PC-3 (cell line): ENCODE measurements around the gene DHRS11. TPM values are rescaled to one million over a fixed set of nuclear protein-coding genes. Genes with fewer than 3 reads are reported as not detected.
A peak's percentile ranks its signal among the peaks of the same experiment; 100 is the strongest.

ENCODE experiments used
- ATAC-seq: fragments of 200-7000 bp; cut with Tn5 transposase; 2 replicates; pipeline ENCODE4 v1.9.1; 2020; ENCODE audit warnings: mild to moderate bottlenecking, moderate library complexity
- BruUV-seq: library from RNA; stranded (reverse); fragments of 400-500 nt; replicated peaks from 2 replicates; lab custom pipeline; 2021; lab: Mats Ljungman, UMichigan
- CTCF ChIA-PET: fragments of 300-600 bp; sonication (Branson Sonifier 250); formaldehyde crosslinking; loops from one replicate; lab custom pipeline; 2022; ENCODE audit warnings: antibody characterized with exemption; lab: Charles Lee
- POLR2A ChIA-PET: fragments of 300-600 bp; sonication (Branson Sonifier 250); formaldehyde crosslinking; loops from one replicate; lab custom pipeline; 2022; ENCODE audit warnings: antibody characterized with exemption; ENCODE audit not compliant: unreplicated experiment; lab: Charles Lee
- DNase-seq: peaks from one replicate; pipeline ENCODE4 v3.0.0-alpha.2; 2015
- H2AFZ ChIP-seq: fragments of 300-600 bp; sonication (generic); 2 replicates; pipeline ENCODE4 v1.6.0; 2016; ENCODE audit warnings: antibody characterized with exemption, low read length
- H3F3A ChIP-seq: fragments of 300-600 bp; sonication (generic); one replicate; pipeline ENCODE4 v1.6.0; 2017; ENCODE audit warnings: antibody characterized with exemption, low read length, control low read depth, mild to moderate bottlenecking; ENCODE audit not compliant: unreplicated experiment
- H3K27ac ChIP-seq: fragments of 300-600 bp; sonication (generic); 2 replicates; pipeline ENCODE4 v1.5.1; 2016; ENCODE audit warnings: mild to moderate bottlenecking, low read length
- H3K27me3 ChIP-seq: fragments of 300-600 bp; sonication (generic); 2 replicates; pipeline ENCODE4 v1.6.1; 2016; ENCODE audit warnings: low read length, mixed read lengths
- H3K36me3 ChIP-seq: fragments of 300-600 bp; sonication (generic); 2 replicates; pipeline ENCODE4 v1.6.1; 2016; ENCODE audit warnings: low read depth, mixed run types, low read length, mixed read lengths
- H3K4me1 ChIP-seq: fragments of 300-600 bp; sonication (generic); 2 replicates; pipeline ENCODE4 v1.5.1; 2016; ENCODE audit warnings: low read length; ENCODE audit not compliant: insufficient read depth
- H3K4me2 ChIP-seq: fragments of 300-600 bp; sonication (generic); 2 replicates; pipeline ENCODE4 v1.6.0; 2016; ENCODE audit warnings: low read length
- H3K4me3 ChIP-seq: fragments of 300-600 bp; sonication (generic); 2 replicates; pipeline ENCODE4 v1.5.1; 2016; ENCODE audit warnings: mild to moderate bottlenecking, low read length, mixed read lengths
- H3K79me2 ChIP-seq: fragments of 300-600 bp; sonication (generic); 2 replicates; pipeline ENCODE4 v1.6.1; 2017; ENCODE audit warnings: low read length, mixed read lengths
- H3K9ac ChIP-seq: fragments of 300-600 bp; sonication (generic); 2 replicates; pipeline ENCODE4 v1.6.0; 2016; ENCODE audit warnings: mild to moderate bottlenecking, low read length
- H3K9me2 ChIP-seq: fragments of 300-600 bp; sonication (generic); replicated peaks from 2 replicates; pipeline ENCODE4 v1.6.1; 2016; ENCODE audit warnings: mixed run types, low read length, mixed read lengths
- H3K9me3 ChIP-seq: fragments of 300-600 bp; sonication (generic); 2 replicates; pipeline ENCODE4 v1.6.1; 2016; ENCODE audit warnings: low read length, mixed read lengths
- H4K20me1 ChIP-seq: fragments of 300-600 bp; sonication (generic); 2 replicates; pipeline ENCODE4 v1.6.1; 2016; ENCODE audit warnings: low read length, mixed read lengths
- CTCF ChIP-seq: fragments of 300-600 bp; sonication (generic); conservative IDR thresholded peaks from 2 replicates; pipeline ENCODE4 v1.5.1; 2017; ENCODE audit warnings: antibody characterized with exemption, low read depth, mild to moderate bottlenecking, low read length
- EZH2 ChIP-seq: fragments of 300-600 bp; sonication (generic); IDR thresholded peaks from one replicate; pipeline ENCODE4 v1.6.1; 2017; ENCODE audit warnings: antibody characterized with exemption, mild to moderate bottlenecking, low read length; ENCODE audit not compliant: unreplicated experiment
- EZH2phosphoT487 ChIP-seq: fragments of 300-600 bp; sonication (generic); IDR thresholded peaks from 2 replicates; pipeline ENCODE4 v1.6.1; 2018; ENCODE audit warnings: mild to moderate bottlenecking, antibody characterized with exemption, low read length, borderline replicate concordance
- intact Hi-C: fragments of 100-400 bp; cut with micrococcal nuclease; formaldehyde crosslinking; loops from 2 replicates; pipeline ENCODE4 v1.9.0; 2023
- total RNA-seq: library from RNA; depleted of rRNA; stranded (reverse); fragments of >200 nt; gene quantifications from 2 replicates; pipeline ENCODE4 v1.2.3, GENCODE V29; 2014

The DHRS11 gene
- total RNA-seq, 1 experiment from 2014 or later = 14.8 TPM

GRCh38 chr17:36544044-36544306, 47.7 kb upstream of the DHRS11 start:
- Histone ChIP-seq H2AFZ (peak overlapping the region; percentile 98), H3K79me2 (peaks cover 55% of the 10 kb centered on the region), H3K9me3 (no peaks in the 10 kb centered on the region), H3K36me3 (peaks cover 4% of the 10 kb centered on the region), H3K9ac (peak overlapping the region; percentile 100), H3K4me2 (peak overlapping the region; percentile 96), H3F3A (no peaks in the 10 kb centered on the region), H4K20me1 (peaks cover 23% of the 10 kb centered on the region), H3K4me3 (peak overlapping the region; percentile 99), H3K27ac (peak overlapping the region; percentile 91), H3K27me3 (no peaks in the 10 kb centered on the region), H3K9me2 (no peaks in the 10 kb centered on the region), H3K4me1 (peaks cover 9% of the 10 kb centered on the region)
- POLR2A ChIA-PET = interaction anchor here (0.6 to 0.8 kb wide), 2 partner anchors 9 to 524 kb away, joined by 3 read pairs; no protein-coding TSS in a partner anchor
- ATAC-seq (peak; percentile 25), DNase-seq (peak; percentile 39)
- no TSS peak for BruUV-seq
- intact Hi-C loops = no loop called here
- CTCF ChIA-PET = no interaction called here
- TF ChIP-seq EZH2phosphoT487 (no peak), EZH2 (no peak), CTCF (no peak)

- H4K20me1 ChIP-seq = peaks cover 23% of the 10 kb centered on the region
- ATAC-seq (peak; percentile 65), DNase-seq (peak; percentile 83)
- H3K9me3 ChIP-seq = no peaks in the 10 kb centered on the region
- TF ChIP-seq EZH2 (no peak), CTCF (no peak), EZH2phosphoT487 (no peak)
- H3K9me2 ChIP-seq = no peaks in the 10 kb centered on the region
- ChIA-PET CTCF (no interaction called here), POLR2A (interaction anchor here (0.8 kb wide), 1 partner anchor 523 kb away, joined by 3 read pairs; no protein-coding TSS in a partner anchor)
- peaks cover 61% of the 10 kb centered on the region for H3K79me2 ChIP-seq
- H3K36me3 ChIP-seq = peaks cover 4% of the 10 kb centered on the region
- no peaks in the 10 kb centered on the region for H3F3A ChIP-seq
- intact Hi-C loops = no loop called here
- BruUV-seq = TSS peak; percentile 80
- peak within 1 kb of the TSS; percentile 98 for H2AFZ ChIP-seq
- H3K9ac ChIP-seq = peak within 1 kb of the TSS; percentile 100
- H3K27me3 ChIP-seq = no peaks in the 10 kb centered on the region
- peak within 1 kb of the TSS; percentile 99 for H3K4me3 ChIP-seq
- H3K4me1 ChIP-seq = peaks cover 9% of the 10 kb centered on the region
- H3K4me2 ChIP-seq = peak within 1 kb of the TSS; percentile 97
- H3K27ac ChIP-seq = peak within 1 kb of the TSS; percentile 91
Observed at GRCh38 chr17:36544307-36545076, 47.2 kb upstream of the DHRS11 start, which contains the start of gene GGNBP2. TSS of gene GGNBP2 (plus strand) at chr17:36544919. CDS start at chr17:36545725, 806 bp downstream.

GRCh38 chr17:36545077-36545464, 46.6 kb upstream of the DHRS11 start:
- Histone ChIP-seq H3K4me1 (peaks cover 9% of the 10 kb centered on the region), H3K79me2 (peaks cover 66% of the 10 kb centered on the region), H3K4me2 (peak overlapping the region; percentile 96), H3F3A (no peaks in the 10 kb centered on the region), H2AFZ (peak overlapping the region; percentile 93), H3K9ac (peak overlapping the region; percentile 100), H4K20me1 (peaks cover 23% of the 10 kb centered on the region), H3K9me2 (no peaks in the 10 kb centered on the region), H3K27ac (peak overlapping the region; percentile 91), H3K27me3 (no peaks in the 10 kb centered on the region), H3K36me3 (peaks cover 4% of the 10 kb centered on the region), H3K9me3 (no peaks in the 10 kb centered on the region), H3K4me3 (peak overlapping the region; percentile 99)
- DNase-seq = no peak
- TF ChIP-seq CTCF = no peak
- no peak for TF ChIP-seq EZH2
- TF ChIP-seq EZH2phosphoT487 = no peak
- POLR2A ChIA-PET = interaction anchor here (0.6 kb wide), 1 partner anchor 27 kb away, joined by 22 read pairs; no protein-coding TSS in a partner anchor
- BruUV-seq = no TSS peak
- intact Hi-C loops = no loop called here
- CTCF ChIA-PET = no interaction called here
- peak; percentile 34 for ATAC-seq
